Mammary epithelial cell (primary cell): ENCODE data around the gene ATP2C2.

Experiments
- CTCF ChIP-seq, 2 donors: IDR thresholded peaks in 1 of 2; conservative IDR thresholded peaks in 1 of 2; 2 replicates each; pipeline ENCODE4 v1.5.1; 2011 to 2012; ENCODE audit warnings: inconsistent platforms in 2 of 2, low read length in 2 of 2, mild to moderate bottlenecking in 2 of 2, control low read depth in 1 of 2, low read depth in 1 of 2; ENCODE audit not compliant: insufficient read depth in 1 of 2; ENCODE audit errors: extremely low read depth in 1 of 2
- EZH2 ChIP-seq: IDR thresholded peaks from 2 replicates; pipeline ENCODE4 v1.6.1; 2012; ENCODE audit warnings: low read length, inconsistent platforms, borderline replicate concordance

GRCh38 chr16:84386047-84386446 is 17.7 kb downstream of the ATP2C2 start:
- TF ChIP-seq EZH2, result no peak
- TF ChIP-seq CTCF (conservative IDR thresholded peaks at IDR 0.05 in 1 of 2, IDR thresholded peaks at IDR 0.05 in 1 of 2; ENCODE audit: extremely low read depth in 1 of 2, insufficient read depth in 1 of 2, low read depth in 1 of 2, low read length in 2 of 2), result no peak
